Uterus (tissue), 2 donors: ENCODE measurements around the gene KBTBD8.

ENCODE experiments used
- POLR2A ChIP-seq, 2 donors: fragments of 450-650 bp; IDR thresholded peaks; one replicate each; pipeline ENCODE4 v1.6.1; 2016; ENCODE audit warnings: antibody characterized with exemption in 2 of 2, mild to moderate bottlenecking in 1 of 2, moderate library complexity in 1 of 2
- TF ChIP-seq, protein P1 (sequence below), 4 experiments: fragments of 200-600 bp in 2 of 4; fragments of 450-650 bp in 2 of 4; sonication (generic) in 2 of 4; IDR thresholded peaks; one replicate each; pipeline ENCODE4 v1.5.1; 2016 to 2019; ENCODE audit warnings: antibody characterized with exemption in 4 of 4, mild to moderate bottlenecking in 2 of 4, moderate library complexity in 1 of 4

DNA sequence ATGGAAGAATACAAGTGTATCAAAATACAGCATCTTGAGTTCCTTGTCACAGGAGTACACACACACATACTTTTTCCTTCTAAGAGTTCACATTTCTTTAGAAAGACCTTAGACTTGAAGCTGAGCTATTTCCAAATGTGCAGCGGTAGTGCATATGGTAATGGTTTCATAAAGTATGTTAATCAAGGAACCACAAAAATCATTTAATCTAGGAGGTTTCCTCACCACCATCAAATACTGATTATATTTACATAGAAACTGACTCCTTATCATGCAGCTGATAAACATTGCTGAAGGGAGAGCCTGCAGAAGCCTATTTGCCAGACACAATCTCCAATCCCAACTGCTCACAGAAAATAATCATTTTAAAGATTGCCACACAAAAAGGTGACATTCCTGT, 40.0 kb upstream of the KBTBD8 start:
- no peak for TF ChIP-seq POLR2A (IDR thresholded peaks at IDR 0.05)
- TF ChIP-seq, protein P1, sequence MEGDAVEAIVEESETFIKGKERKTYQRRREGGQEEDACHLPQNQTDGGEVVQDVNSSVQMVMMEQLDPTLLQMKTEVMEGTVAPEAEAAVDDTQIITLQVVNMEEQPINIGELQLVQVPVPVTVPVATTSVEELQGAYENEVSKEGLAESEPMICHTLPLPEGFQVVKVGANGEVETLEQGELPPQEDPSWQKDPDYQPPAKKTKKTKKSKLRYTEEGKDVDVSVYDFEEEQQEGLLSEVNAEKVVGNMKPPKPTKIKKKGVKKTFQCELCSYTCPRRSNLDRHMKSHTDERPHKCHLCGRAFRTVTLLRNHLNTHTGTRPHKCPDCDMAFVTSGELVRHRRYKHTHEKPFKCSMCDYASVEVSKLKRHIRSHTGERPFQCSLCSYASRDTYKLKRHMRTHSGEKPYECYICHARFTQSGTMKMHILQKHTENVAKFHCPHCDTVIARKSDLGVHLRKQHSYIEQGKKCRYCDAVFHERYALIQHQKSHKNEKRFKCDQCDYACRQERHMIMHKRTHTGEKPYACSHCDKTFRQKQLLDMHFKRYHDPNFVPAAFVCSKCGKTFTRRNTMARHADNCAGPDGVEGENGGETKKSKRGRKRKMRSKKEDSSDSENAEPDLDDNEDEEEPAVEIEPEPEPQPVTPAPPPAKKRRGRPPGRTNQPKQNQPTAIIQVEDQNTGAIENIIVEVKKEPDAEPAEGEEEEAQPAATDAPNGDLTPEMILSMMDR (IDR thresholded peaks at IDR 0.05) = no peak
